Measurements from ENCODE around the gene TWSG1.
"Not testable (repeated sequence)": the region's sequence is repeated elsewhere in the genome, so short reads cannot be mapped to it uniquely, and the experiment has no call there.

The TWSG1 gene

DNA sequence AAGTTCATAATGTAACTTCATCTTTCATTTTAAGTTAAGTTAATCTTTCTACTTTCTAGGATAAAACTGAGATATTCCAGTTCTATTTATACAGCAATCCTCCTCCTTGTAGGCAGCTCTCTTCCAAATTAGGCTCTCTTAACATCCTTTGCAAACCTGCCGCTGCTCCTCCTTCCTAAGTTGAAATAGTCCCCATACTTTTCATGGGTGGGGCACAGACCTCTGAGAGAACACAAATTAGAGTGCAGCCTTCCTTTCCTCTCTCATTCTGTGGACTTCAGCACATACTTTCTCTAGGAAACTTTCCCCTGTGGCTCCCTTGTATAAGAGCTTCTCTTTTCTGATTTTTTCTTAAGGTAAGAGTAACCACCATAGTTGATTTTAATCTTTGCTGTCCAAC lies 28.3 kb downstream of the TWSG1 start:
- Histone ChIP-seq H3K4me1 (ENCODE audit: control insufficient read depth in 1 of 2, insufficient read depth in 2 of 2, low read length in 2 of 2) (peaks cover 0 to 3% of the 10 kb centered on the region in 2 donors), H3K27me3 (ENCODE audit: low read depth, low read length) (no peaks in the 10 kb centered on the region), H3K36me3 (ENCODE audit: control insufficient read depth in 1 of 2, insufficient read depth in 2 of 2, low read length in 2 of 2) (peaks cover 5 to 11% of the 10 kb centered on the region in 2 donors), H3K4me3 (ENCODE audit: low read depth in 1 of 2, low read length in 2 of 2) (no peak overlapping the region), H3K27ac (ENCODE audit: low read length) (no peak overlapping the region), H3K9me3 (ENCODE audit: control insufficient read depth in 1 of 2, low read length in 2 of 2) (no peaks in the 10 kb centered on the region)

DNA sequence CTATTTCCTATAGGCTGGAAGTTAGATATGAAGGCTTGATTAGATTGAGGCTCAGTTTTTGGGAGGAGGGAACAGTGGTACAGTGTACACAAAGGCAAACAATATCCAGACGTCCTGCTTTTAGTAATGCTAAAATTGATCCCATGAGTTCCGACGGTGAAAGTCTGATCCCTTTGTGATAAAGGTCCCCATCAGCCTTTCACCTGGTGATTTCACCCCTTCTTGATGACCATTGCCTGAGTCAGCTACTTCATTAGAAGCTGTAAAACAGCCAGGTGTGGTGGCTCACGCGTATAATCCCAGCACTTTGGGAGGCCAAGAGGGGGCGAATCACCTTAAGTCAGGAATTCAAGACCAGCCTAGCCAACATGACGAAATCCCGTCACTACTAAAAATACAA lies 29.7 kb downstream of the TWSG1 start:
- H3K27ac ChIP-seq (ENCODE audit: low read length), result no peak overlapping the region
- peaks cover 5 to 12% of the 10 kb centered on the region in 2 donors for H3K36me3 ChIP-seq (ENCODE audit: control insufficient read depth in 1 of 2, insufficient read depth in 2 of 2, low read length in 2 of 2)
- H3K4me3 ChIP-seq (ENCODE audit: low read depth in 1 of 2, low read length in 2 of 2), result no peak overlapping the region
- H3K4me1 ChIP-seq (ENCODE audit: control insufficient read depth in 1 of 2, insufficient read depth in 2 of 2, low read length in 2 of 2), result peaks cover 0 to 3% of the 10 kb centered on the region in 2 donors
- H3K27me3 ChIP-seq (ENCODE audit: low read depth, low read length), result no peaks in the 10 kb centered on the region
- no peaks in the 10 kb centered on the region for H3K9me3 ChIP-seq (ENCODE audit: control insufficient read depth in 1 of 2, low read length in 2 of 2)

DNA sequence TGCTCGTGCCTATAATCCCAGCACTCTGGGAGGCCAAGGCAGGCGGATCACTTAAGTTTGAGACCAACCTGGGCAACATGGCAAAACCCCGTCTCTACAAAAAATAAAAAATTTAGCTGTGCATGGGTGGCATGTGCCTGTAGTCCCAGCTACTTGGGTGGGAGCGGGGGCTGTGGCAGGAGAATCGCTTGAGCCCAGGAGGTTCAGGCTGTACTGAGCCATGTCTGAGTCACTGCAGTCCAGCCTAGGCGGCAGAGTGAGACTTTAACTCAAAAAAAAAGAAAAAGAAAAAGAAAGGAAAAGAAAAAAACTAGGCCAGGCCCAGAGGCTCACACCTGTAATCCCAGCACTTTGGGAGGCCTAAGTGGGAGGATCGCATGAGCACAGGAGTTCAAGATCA lies 30.8 kb downstream of the TWSG1 start:
- no peaks in the 10 kb centered on the region for H3K27me3 ChIP-seq (ENCODE audit: low read depth, low read length)
- H3K27ac ChIP-seq (ENCODE audit: low read length), result no peak overlapping the region
- peaks cover 0 to 3% of the 10 kb centered on the region in 2 donors for H3K4me1 ChIP-seq (ENCODE audit: control insufficient read depth in 1 of 2, insufficient read depth in 2 of 2, low read length in 2 of 2)
- peaks cover 5 to 12% of the 10 kb centered on the region in 2 donors for H3K36me3 ChIP-seq (ENCODE audit: control insufficient read depth in 1 of 2, insufficient read depth in 2 of 2, low read length in 2 of 2)
- H3K4me3 ChIP-seq (ENCODE audit: low read depth in 1 of 2, low read length in 2 of 2), result no peak overlapping the region
- no peaks in the 10 kb centered on the region for H3K9me3 ChIP-seq (ENCODE audit: control insufficient read depth in 1 of 2, low read length in 2 of 2)

DNA sequence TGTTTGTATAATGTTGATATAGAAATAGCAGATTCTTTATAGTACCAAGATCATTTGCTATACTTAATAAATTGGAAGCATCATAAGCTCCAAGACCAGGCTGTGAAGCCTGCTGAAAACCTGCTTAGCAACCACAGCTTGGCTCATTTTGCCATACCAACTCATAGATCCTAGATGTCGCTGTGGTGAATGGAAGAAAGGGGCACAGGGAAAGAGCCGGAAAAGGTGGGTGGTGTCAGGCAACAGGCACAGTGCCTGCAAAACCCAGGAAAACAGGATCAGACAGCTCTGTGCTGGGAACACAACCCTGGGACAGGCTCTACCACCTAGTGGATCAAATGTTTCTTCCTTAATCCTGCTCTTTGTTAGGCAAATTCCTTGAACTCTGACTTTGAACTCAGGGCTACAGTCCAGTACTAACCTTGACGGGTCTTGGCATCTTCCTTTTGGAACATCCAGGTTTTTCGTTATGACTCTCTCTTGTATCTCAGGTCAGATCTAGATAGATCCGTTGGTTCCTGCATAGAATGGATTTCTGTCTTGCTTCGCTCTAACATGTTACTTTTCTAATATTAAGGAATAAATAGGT lies 31.6 kb downstream of the TWSG1 start:
- H3K4me1 ChIP-seq (ENCODE audit: control insufficient read depth in 1 of 2, insufficient read depth in 2 of 2, low read length in 2 of 2), result peaks cover 0 to 3% of the 10 kb centered on the region in 2 donors
- H3K27ac ChIP-seq (ENCODE audit: low read length), result no peak overlapping the region

DNA sequence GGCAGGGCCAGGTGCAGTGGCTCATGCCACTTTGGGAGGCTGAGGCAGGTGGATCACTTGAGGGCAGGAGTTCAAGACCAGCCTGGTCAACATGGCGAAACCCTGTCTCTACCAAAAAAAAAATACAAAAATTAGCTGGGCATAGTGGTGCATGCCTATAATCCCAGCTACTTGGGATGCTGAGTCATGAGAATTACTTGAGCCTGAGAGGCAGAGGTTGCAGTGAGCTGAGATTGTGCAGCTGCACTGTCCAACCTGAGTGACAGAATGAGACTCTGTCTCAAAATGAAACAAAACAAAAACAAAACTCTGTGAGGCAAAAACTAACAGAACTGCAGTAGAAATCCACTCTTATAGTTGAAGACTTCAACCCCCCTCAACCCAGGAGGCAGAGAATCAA lies 38.7 kb downstream of the TWSG1 start:
- peaks cover 0 to 14% of the 10 kb centered on the region in 2 donors for H3K36me3 ChIP-seq (ENCODE audit: control insufficient read depth in 1 of 2, insufficient read depth in 2 of 2, low read length in 2 of 2)
- not testable (repeated sequence) for H3K4me1 ChIP-seq (ENCODE audit: control insufficient read depth in 1 of 2, insufficient read depth in 2 of 2, low read length in 2 of 2); H3K27ac ChIP-seq (ENCODE audit: low read length); H3K9me3 ChIP-seq (ENCODE audit: control insufficient read depth in 1 of 2, low read length in 2 of 2); H3K27me3 ChIP-seq (ENCODE audit: low read depth, low read length); H3K4me3 ChIP-seq (ENCODE audit: low read depth in 1 of 2, low read length in 2 of 2)

More for the DNA sequence above, 31.6 kb downstream of the TWSG1 start:
- Histone ChIP-seq H3K4me3 (ENCODE audit: low read depth in 1 of 2, low read length in 2 of 2) (no peak overlapping the region), H3K36me3 (ENCODE audit: control insufficient read depth in 1 of 2, insufficient read depth in 2 of 2, low read length in 2 of 2) (peaks cover 5 to 12% of the 10 kb centered on the region in 2 donors), H3K27me3 (ENCODE audit: low read depth, low read length) (no peaks in the 10 kb centered on the region), H3K9me3 (ENCODE audit: control insufficient read depth in 1 of 2, low read length in 2 of 2) (no peaks in the 10 kb centered on the region)

DNA sequence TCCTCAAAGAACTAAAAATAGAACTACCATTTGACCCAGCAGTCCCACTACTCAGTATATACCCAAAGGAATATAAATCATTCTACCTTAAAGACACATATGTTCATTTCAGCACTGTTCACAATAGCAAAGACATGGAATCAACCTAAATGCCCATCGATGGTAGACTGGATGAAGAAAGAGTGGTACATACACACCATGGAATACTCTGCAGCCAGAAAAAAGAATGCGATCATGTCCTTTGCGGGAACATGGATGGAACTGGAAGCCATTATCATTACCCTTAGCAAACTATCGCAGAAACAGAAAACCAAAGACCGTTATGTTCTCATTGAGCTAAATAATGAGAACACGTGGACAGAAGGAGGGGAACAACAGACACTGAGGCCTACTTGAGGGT lies 44.5 kb downstream of the TWSG1 start:
- H3K36me3 ChIP-seq (ENCODE audit: control insufficient read depth in 1 of 2, insufficient read depth in 2 of 2, low read length in 2 of 2), result peaks cover 0 to 12% of the 10 kb centered on the region in 2 donors
- H3K27ac ChIP-seq (ENCODE audit: low read length), result no peak overlapping the region
- H3K27me3 ChIP-seq (ENCODE audit: low read depth, low read length), result no peaks in the 10 kb centered on the region
- peaks cover 0 to 2% of the 10 kb centered on the region in 2 donors for H3K9me3 ChIP-seq (ENCODE audit: control insufficient read depth in 1 of 2, low read length in 2 of 2)
- peaks cover 0 to 12% of the 10 kb centered on the region in 2 donors for H3K4me1 ChIP-seq (ENCODE audit: control insufficient read depth in 1 of 2, insufficient read depth in 2 of 2, low read length in 2 of 2)
- no peak overlapping the region for H3K4me3 ChIP-seq (ENCODE audit: low read depth in 1 of 2, low read length in 2 of 2)

DNA sequence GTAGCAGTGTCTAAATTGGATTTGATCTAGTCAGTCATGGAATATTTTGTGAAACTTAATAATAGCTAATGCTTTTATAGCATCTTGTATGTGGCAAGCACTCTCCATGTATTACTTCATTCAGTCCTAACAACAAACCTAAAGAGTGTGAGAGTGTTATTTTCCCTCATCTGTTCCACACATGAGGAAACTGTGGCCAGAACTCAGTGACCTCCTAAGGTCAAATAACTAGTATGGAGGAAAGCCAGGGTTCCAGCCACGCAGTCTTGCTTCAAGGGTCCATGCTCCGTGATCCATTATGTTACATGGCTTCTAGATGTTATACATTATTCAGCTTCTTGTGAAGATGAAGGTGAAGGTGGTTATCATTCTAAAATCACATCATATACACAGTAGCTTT lies 45.5 kb downstream of the TWSG1 start:
- peaks cover 0 to 2% of the 10 kb centered on the region in 2 donors for H3K9me3 ChIP-seq (ENCODE audit: control insufficient read depth in 1 of 2, low read length in 2 of 2)
- peaks cover 0 to 8% of the 10 kb centered on the region in 2 donors for H3K36me3 ChIP-seq (ENCODE audit: control insufficient read depth in 1 of 2, insufficient read depth in 2 of 2, low read length in 2 of 2)
- no peak overlapping the region for H3K4me3 ChIP-seq (ENCODE audit: low read depth in 1 of 2, low read length in 2 of 2)
- H3K27ac ChIP-seq (ENCODE audit: low read length), result no peak overlapping the region
- peaks cover 0 to 12% of the 10 kb centered on the region in 2 donors for H3K4me1 ChIP-seq (ENCODE audit: control insufficient read depth in 1 of 2, insufficient read depth in 2 of 2, low read length in 2 of 2)
- no peaks in the 10 kb centered on the region for H3K27me3 ChIP-seq (ENCODE audit: low read depth, low read length)

DNA sequence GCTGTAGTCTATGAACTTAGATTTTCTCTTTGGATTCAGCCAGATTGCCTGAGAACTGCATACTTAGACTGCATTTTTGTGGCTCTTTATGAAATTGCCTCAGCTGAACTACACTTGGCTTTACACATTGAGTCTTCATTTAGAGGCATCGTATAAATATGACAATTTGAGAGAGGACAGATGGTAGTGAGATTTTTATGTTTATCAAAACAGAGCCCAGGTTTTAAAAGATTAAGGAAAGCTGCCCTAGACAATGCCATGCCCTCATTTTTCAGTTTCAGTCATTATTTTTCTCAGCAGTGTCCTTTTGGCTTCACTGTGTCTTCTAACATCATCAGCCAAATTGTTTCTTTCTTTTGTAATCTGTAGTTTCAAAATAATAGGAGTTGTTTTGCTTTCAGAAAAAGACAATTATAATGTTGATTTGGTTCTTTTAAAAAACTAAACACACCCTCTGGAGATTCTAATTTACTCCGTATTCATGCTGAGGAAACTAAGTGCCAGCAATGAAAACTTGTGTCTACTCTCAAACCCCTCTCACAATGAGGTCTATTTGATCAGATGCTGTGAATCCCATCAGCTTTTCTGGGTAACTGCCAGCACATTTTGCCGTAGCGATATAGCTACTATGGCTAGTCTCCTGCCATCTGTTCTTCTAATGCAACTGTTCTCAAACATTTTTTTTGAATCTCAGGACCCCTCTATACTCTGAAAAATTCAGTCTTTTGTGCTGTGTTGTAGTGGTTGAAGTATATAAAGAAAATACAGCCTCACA lies 46.2 kb downstream of the TWSG1 start:
- no peaks in the 10 kb centered on the region for H3K27me3 ChIP-seq (ENCODE audit: low read depth, low read length)
- no peak overlapping the region for H3K27ac ChIP-seq (ENCODE audit: low read length)
- no peak overlapping the region for H3K4me3 ChIP-seq (ENCODE audit: low read depth in 1 of 2, low read length in 2 of 2)
- peaks cover 0 to 12% of the 10 kb centered on the region in 2 donors for H3K4me1 ChIP-seq (ENCODE audit: control insufficient read depth in 1 of 2, insufficient read depth in 2 of 2, low read length in 2 of 2)
- no peaks in the 10 kb centered on the region for H3K9me3 ChIP-seq (ENCODE audit: control insufficient read depth in 1 of 2, low read length in 2 of 2)
- H3K36me3 ChIP-seq (ENCODE audit: control insufficient read depth in 1 of 2, insufficient read depth in 2 of 2, low read length in 2 of 2), result peaks cover 0 to 2% of the 10 kb centered on the region in 2 donors

DNA sequence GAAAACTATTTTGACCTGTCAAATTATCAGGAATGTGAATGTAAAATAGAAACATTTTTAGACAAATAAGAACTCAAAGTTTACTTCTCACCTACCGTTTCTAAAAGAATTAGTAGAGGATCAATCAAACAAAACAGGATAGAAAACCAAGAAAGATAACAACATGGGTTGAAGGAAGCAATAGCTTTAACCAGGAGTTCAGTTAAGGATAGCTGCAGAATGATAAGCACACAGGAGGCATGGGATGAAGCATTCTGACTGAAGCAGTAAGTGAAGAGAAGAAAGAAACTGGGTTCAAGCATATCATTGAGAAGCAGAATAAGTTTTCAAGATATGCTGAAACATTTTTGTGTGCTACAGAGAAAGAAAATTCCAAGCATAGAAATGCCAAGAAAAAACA lies 52.3 kb downstream of the TWSG1 start:
- H3K27ac ChIP-seq (ENCODE audit: low read length), result no peak overlapping the region
- peaks cover 0 to 9% of the 10 kb centered on the region in 2 donors for H3K36me3 ChIP-seq (ENCODE audit: control insufficient read depth in 1 of 2, insufficient read depth in 2 of 2, low read length in 2 of 2)
- H3K9me3 ChIP-seq (ENCODE audit: control insufficient read depth in 1 of 2, low read length in 2 of 2), result peaks cover 0 to 9% of the 10 kb centered on the region in 2 donors
- no peaks in the 10 kb centered on the region for H3K4me1 ChIP-seq (ENCODE audit: control insufficient read depth in 1 of 2, insufficient read depth in 2 of 2, low read length in 2 of 2)
- H3K27me3 ChIP-seq (ENCODE audit: low read depth, low read length), result no peaks in the 10 kb centered on the region
- H3K4me3 ChIP-seq (ENCODE audit: low read depth in 1 of 2, low read length in 2 of 2), result no peak overlapping the region

DNA sequence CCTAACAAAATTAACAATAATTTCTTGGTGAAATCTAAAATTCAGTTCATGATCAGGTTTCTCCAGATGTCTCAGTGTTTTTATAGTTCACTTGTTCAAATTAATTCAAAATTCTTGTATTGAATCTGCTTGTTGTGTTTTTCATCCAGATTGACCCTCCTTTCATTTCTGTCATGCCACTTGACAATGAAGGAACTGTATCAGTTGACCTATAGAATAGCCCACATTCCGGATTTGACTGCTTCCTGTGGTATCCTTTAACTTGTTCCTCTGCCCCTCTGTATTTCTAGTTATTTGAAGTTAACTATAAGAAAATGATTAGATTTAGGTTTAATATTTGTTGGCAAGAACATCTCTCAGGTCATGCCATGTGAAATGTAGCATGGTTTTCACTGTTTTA lies 53.3 kb downstream of the TWSG1 start:
- no peak overlapping the region for H3K27ac ChIP-seq (ENCODE audit: low read length)
- no peaks in the 10 kb centered on the region for H3K27me3 ChIP-seq (ENCODE audit: low read depth, low read length)
- H3K4me3 ChIP-seq (ENCODE audit: low read depth in 1 of 2, low read length in 2 of 2), result no peak overlapping the region
- no peaks in the 10 kb centered on the region for H3K4me1 ChIP-seq (ENCODE audit: control insufficient read depth in 1 of 2, insufficient read depth in 2 of 2, low read length in 2 of 2)
- peaks cover 0 to 10% of the 10 kb centered on the region in 2 donors for H3K36me3 ChIP-seq (ENCODE audit: control insufficient read depth in 1 of 2, insufficient read depth in 2 of 2, low read length in 2 of 2)
- peaks cover 0 to 12% of the 10 kb centered on the region in 2 donors for H3K9me3 ChIP-seq (ENCODE audit: control insufficient read depth in 1 of 2, low read length in 2 of 2)

DNA sequence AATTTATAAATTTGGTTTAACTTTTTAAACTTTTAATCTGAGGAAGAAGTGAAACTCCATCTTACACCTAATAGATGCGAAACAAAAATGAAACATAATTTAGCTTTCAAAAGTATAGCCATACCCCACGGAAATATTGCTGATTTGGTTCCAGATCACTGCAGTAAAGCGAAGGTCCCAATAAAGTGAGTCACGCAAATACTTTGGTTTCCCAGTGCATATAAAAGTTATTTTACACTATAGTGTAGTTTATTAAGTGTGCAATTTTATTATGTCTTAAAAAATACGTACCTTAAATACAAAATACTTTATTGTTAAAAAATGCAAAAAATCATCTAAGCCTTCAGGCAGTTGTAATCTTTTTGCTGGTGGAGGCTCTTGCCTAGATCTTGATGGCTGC lies 55.1 kb downstream of the TWSG1 start:
- peaks cover 0 to 10% of the 10 kb centered on the region in 2 donors for H3K36me3 ChIP-seq (ENCODE audit: control insufficient read depth in 1 of 2, insufficient read depth in 2 of 2, low read length in 2 of 2)
- H3K27ac ChIP-seq (ENCODE audit: low read length), result no peak overlapping the region
- H3K27me3 ChIP-seq (ENCODE audit: low read depth, low read length), result no peaks in the 10 kb centered on the region
- H3K9me3 ChIP-seq (ENCODE audit: control insufficient read depth in 1 of 2, low read length in 2 of 2), result peaks cover 0 to 12% of the 10 kb centered on the region in 2 donors
- H3K4me3 ChIP-seq (ENCODE audit: low read depth in 1 of 2, low read length in 2 of 2), result no peak overlapping the region
- H3K4me1 ChIP-seq (ENCODE audit: control insufficient read depth in 1 of 2, insufficient read depth in 2 of 2, low read length in 2 of 2), result no peaks in the 10 kb centered on the region
